DND-41 (cell line): ENCODE results near the gene RAB11FIP3.

Experiments used
- ATAC-seq: fragments of 200-7000 bp; cut with Tn5 transposase; 3 replicates; pipeline ENCODE4 v1.9.1; 2021; ENCODE audit warnings: low read depth; ENCODE audit not compliant: insufficient read depth
- DNase-seq: peaks from one replicate; pipeline ENCODE4 v3.0.0-alpha.2; 2020
- H2AFZ ChIP-seq: 2 replicates; pipeline ENCODE4 v1.6.0; 2012; ENCODE audit warnings: low read depth, low read length
- H3K27ac ChIP-seq: 2 replicates; pipeline ENCODE4 v1.5.1; 2012; ENCODE audit warnings: low read length, inconsistent platforms
- H3K27me3 ChIP-seq: fragments of 200-600 bp; sonication (generic); 2 replicates; pipeline ENCODE4 v1.6.0; 2012; ENCODE audit warnings: low read length, mild to moderate bottlenecking, inconsistent platforms; ENCODE audit not compliant: insufficient read depth, poor library complexity
- H3K36me3 ChIP-seq: 2 replicates; pipeline ENCODE4 v1.5.1; 2012; ENCODE audit warnings: low read length, inconsistent platforms; ENCODE audit not compliant: insufficient read depth
- H3K4me1 ChIP-seq: 2 replicates; pipeline ENCODE4 v1.5.1; 2012; ENCODE audit warnings: mild to moderate bottlenecking, low read length; ENCODE audit not compliant: insufficient read depth
- H3K4me2 ChIP-seq: 2 replicates; pipeline ENCODE4 v1.6.0; 2012; ENCODE audit warnings: mild to moderate bottlenecking, moderate library complexity, low read length, inconsistent platforms; ENCODE audit not compliant: insufficient read depth
- H3K4me3 ChIP-seq, 2 experiments: fragments of 200-600 bp in 1 of 2; shearing (Covaris generic) in 1 of 2; 2 replicates each; pipeline ENCODE4 v1.5.1; 2012 to 2016; ENCODE audit warnings: inconsistent platforms in 2 of 2, low read length in 2 of 2, mild to moderate bottlenecking in 2 of 2, low read depth in 1 of 2, moderate library complexity in 1 of 2
- H3K79me2 ChIP-seq: 2 replicates; pipeline ENCODE4 v1.6.0; 2012; ENCODE audit warnings: low read length, inconsistent platforms; ENCODE audit not compliant: insufficient read depth
- H3K9ac ChIP-seq: 2 replicates; pipeline ENCODE4 v1.6.0; 2012; ENCODE audit warnings: low read depth, mild to moderate bottlenecking, inconsistent platforms, low read length, moderate library complexity
- H3K9me3 ChIP-seq: 2 replicates; pipeline ENCODE4 v1.5.1; 2012; ENCODE audit warnings: low read length, moderate library complexity, mild to moderate bottlenecking, inconsistent platforms; ENCODE audit not compliant: insufficient read depth, severe bottlenecking
- H4K20me1 ChIP-seq: 2 replicates; pipeline ENCODE4 v1.6.0; 2012; ENCODE audit warnings: low read length; ENCODE audit not compliant: insufficient read depth
- EZH2 ChIP-seq: IDR thresholded peaks from 3 replicates; pipeline ENCODE4 v1.6.1; 2012; ENCODE audit warnings: borderline replicate concordance, low read depth, mild to moderate bottlenecking, moderate library complexity, low read length, inconsistent platforms; ENCODE audit not compliant: severe bottlenecking
- TF ChIP-seq, protein P1 (sequence below): IDR thresholded peaks from 2 replicates; pipeline ENCODE4 v1.5.1; 2012; ENCODE audit warnings: borderline replicate concordance, low read length, moderate library complexity, mild to moderate bottlenecking; ENCODE audit not compliant: poor library complexity, severe bottlenecking; ENCODE audit errors: extremely low read depth

The RAB11FIP3 gene

DNA sequence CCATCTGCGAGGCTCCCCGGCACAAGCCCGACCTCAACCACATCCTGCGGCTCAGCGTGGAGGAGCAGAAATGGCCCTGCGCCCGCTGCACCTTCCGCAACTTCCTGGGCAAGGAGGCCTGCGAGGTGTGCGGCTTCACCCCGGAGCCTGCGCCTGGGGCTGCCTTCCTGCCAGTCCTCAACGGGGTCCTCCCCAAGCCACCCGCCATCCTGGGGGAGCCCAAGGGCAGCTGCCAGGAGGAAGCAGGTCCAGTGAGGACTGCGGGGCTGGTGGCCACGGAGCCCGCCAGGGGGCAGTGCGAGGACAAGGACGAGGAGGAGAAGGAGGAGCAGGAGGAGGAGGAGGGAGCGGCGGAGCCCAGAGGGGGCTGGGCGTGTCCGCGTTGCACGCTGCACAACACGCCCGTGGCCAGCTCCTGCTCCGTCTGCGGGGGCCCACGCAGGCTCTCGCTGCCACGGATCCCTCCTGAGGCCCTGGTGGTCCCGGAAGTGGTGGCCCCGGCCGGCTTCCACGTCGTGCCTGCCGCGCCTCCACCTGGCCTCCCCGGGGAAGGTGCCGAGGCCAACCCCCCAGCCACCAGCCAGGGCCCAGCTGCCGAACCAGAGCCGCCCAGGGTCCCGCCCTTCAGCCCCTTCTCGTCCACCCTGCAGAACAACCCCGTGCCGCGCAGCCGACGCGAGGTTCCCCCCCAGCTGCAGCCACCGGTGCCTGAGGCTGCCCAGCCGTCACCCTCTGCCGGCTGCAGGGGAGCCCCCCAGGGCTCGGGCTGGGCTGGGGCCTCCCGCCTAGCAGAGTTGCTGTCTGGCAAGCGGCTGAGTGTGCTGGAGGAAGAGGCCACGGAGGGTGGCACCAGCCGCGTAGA is 121.7 kb downstream of the RAB11FIP3 start:
- Histone ChIP-seq H3K27me3 (no peaks in the 10 kb centered on the region), H3K4me1 (no peaks in the 10 kb centered on the region), H3K9ac (no peak overlapping the region), H3K4me2 (no peak overlapping the region), H3K4me3 (no peak overlapping the region), H2AFZ (no peak overlapping the region), H3K9me3 (no peaks in the 10 kb centered on the region), H4K20me1 (peaks cover 50% of the 10 kb centered on the region), H3K27ac (no peak overlapping the region), H3K36me3 (peaks cover 45% of the 10 kb centered on the region), H3K79me2 (peaks cover 34% of the 10 kb centered on the region)
- no peak for TF ChIP-seq EZH2
- DNase-seq: peak; percentile 49
- peak; percentile 56 for ATAC-seq

DNA sequence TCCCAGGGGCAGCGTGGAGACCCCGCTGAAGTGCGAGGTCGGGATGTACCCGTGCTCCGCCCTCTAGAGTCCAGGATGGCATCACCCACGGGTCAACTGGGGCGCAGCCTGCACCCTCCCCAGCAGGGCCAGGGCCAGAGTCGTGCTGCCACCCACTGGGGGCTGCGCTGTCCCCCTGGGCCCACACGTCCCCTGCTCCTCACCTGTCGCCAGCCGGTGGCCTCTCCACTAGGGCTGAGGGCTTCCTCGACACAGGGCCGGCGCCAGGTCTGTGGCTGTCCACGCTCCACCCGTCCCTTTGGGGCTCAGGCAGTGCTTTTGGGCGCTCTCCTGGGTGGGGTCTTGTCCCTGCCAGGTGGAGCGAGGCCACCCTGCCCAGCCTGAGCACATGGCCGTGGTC is 123.1 kb downstream of the RAB11FIP3 start:
- peaks cover 21% of the 10 kb centered on the region for H3K79me2 ChIP-seq
- no peaks in the 10 kb centered on the region for H3K4me1 ChIP-seq
- ATAC-seq (no peak), DNase-seq (no peak)
- H3K4me2 ChIP-seq: no peak overlapping the region
- no peak overlapping the region for H2AFZ ChIP-seq
- H3K36me3 ChIP-seq: peaks cover 52% of the 10 kb centered on the region
- no peaks in the 10 kb centered on the region for H3K9me3 ChIP-seq
- TF ChIP-seq, protein P1, sequence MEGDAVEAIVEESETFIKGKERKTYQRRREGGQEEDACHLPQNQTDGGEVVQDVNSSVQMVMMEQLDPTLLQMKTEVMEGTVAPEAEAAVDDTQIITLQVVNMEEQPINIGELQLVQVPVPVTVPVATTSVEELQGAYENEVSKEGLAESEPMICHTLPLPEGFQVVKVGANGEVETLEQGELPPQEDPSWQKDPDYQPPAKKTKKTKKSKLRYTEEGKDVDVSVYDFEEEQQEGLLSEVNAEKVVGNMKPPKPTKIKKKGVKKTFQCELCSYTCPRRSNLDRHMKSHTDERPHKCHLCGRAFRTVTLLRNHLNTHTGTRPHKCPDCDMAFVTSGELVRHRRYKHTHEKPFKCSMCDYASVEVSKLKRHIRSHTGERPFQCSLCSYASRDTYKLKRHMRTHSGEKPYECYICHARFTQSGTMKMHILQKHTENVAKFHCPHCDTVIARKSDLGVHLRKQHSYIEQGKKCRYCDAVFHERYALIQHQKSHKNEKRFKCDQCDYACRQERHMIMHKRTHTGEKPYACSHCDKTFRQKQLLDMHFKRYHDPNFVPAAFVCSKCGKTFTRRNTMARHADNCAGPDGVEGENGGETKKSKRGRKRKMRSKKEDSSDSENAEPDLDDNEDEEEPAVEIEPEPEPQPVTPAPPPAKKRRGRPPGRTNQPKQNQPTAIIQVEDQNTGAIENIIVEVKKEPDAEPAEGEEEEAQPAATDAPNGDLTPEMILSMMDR: no peak
- no peak for TF ChIP-seq EZH2
- peaks cover 39% of the 10 kb centered on the region for H4K20me1 ChIP-seq
- H3K27ac ChIP-seq: no peak overlapping the region
- H3K27me3 ChIP-seq: no peaks in the 10 kb centered on the region
- H3K9ac ChIP-seq: no peak overlapping the region
- no peak overlapping the region for H3K4me3 ChIP-seq

DNA sequence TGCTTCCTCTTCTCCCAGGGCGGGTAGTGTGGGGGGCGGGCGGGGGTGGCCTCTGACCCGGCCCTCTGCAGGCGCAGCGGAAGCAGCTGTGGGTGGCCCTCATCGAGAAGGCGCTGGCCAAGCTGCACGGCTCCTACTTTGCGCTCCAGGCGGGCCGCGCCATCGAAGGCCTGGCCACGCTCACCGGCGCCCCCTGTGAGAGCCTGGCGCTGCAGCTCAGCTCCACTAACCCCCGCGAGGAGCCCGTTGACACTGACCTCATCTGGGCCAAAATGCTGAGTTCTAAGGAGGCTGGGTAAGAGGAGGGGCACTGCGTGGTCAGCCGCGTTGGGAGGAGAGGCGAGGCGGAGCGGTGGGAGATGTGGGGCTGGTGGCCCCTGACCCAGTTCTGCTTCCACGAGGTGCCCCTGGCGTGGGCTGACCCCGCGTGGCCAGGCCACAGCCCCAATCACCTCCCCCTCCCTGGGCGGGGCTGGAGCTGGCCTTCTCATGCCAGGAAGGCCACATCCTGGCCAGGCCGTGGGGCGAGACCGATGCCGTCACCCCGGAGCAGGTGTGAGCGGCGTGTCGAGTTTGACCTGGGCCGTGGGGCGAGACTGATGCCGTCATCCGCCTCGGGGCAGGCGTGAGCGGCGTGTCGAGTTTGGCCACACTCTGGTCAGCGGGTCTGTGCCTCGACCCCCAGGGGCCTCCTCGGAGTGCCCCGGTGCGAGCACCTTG is 124.3 kb downstream of the RAB11FIP3 start:
- H3K4me1 ChIP-seq: no peaks in the 10 kb centered on the region
- no peak overlapping the region for H3K4me2 ChIP-seq
- H4K20me1 ChIP-seq: peaks cover 34% of the 10 kb centered on the region
- no peak for ATAC-seq
- no peak for TF ChIP-seq EZH2
- TF ChIP-seq, protein P1: peak; percentile 45
- peaks cover 12% of the 10 kb centered on the region for H3K79me2 ChIP-seq
- no peak overlapping the region for H2AFZ ChIP-seq
- no peak for DNase-seq
- H3K27me3 ChIP-seq: no peaks in the 10 kb centered on the region
- H3K9ac ChIP-seq: no peak overlapping the region
- no peak overlapping the region for H3K27ac ChIP-seq
- no peak overlapping the region for H3K4me3 ChIP-seq
- H3K36me3 ChIP-seq: peaks cover 52% of the 10 kb centered on the region
- no peaks in the 10 kb centered on the region for H3K9me3 ChIP-seq

DNA sequence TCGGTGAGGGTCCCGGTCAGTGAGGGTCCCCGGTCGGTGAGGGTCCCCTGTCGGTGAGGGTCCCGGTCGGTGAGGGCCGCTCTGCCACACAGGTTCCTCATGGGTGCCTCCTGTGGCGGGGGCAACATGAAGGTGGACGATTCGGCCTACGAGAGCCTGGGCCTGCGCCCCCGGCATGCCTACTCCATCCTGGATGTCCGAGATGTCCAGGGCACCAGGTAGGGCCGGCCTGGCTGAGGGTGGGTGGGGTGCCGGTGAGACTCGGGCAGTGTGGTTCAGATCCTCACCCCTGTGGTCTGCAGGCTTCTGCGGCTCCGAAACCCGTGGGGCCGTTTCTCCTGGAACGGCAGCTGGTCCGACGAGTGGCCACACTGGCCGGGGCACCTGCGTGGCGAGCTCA is 125.8 kb downstream of the RAB11FIP3 start:
- Histone ChIP-seq H3K9ac (no peak overlapping the region), H3K4me1 (no peaks in the 10 kb centered on the region), H3K4me3 (no peak overlapping the region), H3K27ac (no peak overlapping the region), H4K20me1 (peaks cover 21% of the 10 kb centered on the region), H3K27me3 (no peaks in the 10 kb centered on the region), H3K79me2 (peaks cover 2% of the 10 kb centered on the region; the same call in 1 of the 2 replicates), H2AFZ (no peak overlapping the region), H3K36me3 (peaks cover 52% of the 10 kb centered on the region), H3K4me2 (no peak overlapping the region), H3K9me3 (no peaks in the 10 kb centered on the region)
- ATAC-seq (no peak), DNase-seq (no peak)
- TF ChIP-seq, protein P1: no peak
- no peak for TF ChIP-seq EZH2
